ENCODE data around the gene PCDHA8.

GRCh38 chr5:140882591-140882899, 41.6 kb downstream of the PCDHA8 start:
- peak; percentile 54 for TF ChIP-seq CTCF (IDR thresholded peaks at IDR 0.05)
- no peak for TF ChIP-seq EZH2 (IDR thresholded peaks at IDR 0.05)
- TF ChIP-seq EZH2phosphoT487 (IDR thresholded peaks at IDR 0.05): no peak
